Skin epidermis (tissue), 12 donors: ENCODE measurements around the gene TNPO3.
A peak's percentile ranks its signal among the peaks of the same experiment; 100 is the strongest.

ENCODE experiments used
- H3K27ac ChIP-seq, 21 experiments: fragments of 200-600 bp; sonication (generic) in 11 of 21; one replicate each; pipeline ENCODE4 v1.5.0; 2020; ENCODE audit warnings: mild to moderate bottlenecking in 3 of 21, inconsistent platforms in 2 of 21, moderate library complexity in 2 of 21
- H3K4me3 ChIP-seq, 7 experiments: fragments of 200-600 bp; sonication (generic) in 2 of 7; one replicate each; pipeline ENCODE4 v1.5.0; 2020; ENCODE audit warnings: inconsistent platforms in 2 of 7, mild to moderate bottlenecking in 2 of 7, moderate library complexity in 1 of 7

TNPO3 gene

DNA sequence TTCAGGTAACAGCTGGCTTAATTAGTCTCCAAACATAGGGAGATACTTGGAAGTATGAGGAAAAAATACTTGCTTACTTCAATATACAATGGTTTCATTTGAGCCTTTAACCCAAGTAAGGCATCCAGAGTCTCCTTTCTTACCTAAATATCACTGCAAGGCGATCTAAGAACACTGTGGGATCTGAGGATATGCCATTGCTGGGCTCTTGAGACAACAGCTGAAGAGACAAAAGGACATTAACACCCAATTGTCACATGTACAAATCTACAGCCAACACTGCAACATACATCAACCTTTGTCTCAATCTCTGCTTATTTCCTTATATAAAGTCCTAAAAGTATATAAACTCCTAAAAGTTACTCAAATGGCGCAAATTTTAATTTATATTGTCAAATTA, 72.8 kb downstream of the TNPO3 start:
- Histone ChIP-seq H3K27ac (no peak overlapping the region), H3K4me3 (no peak overlapping the region)

DNA sequence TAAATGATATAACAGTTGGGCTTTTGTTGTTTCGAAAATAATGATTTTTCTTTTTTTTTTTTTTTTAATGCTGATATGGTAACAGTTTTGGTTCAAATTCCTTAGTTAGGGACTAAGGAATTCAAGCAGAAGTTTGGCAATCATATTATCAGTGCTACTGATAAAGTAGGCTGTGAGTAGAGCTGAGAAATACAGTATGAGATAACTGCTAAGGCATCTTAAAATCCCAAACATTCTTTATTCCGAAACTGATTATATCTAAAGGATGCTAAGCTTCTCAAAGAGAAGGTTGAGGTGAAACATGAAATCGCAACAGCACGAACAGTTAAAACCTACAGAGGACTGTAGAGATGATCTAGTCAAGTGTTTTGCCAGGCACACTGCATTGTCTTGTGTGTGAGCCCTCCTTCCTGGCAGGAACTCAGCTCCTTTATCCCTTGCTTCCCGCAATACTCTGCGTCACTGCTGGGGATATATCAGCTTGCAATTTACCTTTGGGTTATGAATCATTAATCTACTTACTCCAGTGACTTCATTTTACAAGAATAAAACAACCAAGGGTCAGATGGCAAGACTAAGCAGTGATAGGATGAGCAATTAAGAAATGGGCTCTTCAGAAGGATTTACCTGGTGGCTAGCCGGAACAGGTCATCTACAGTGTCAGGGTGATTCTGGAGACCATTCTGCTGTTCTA, 80.5 kb downstream of the TNPO3 start:
- Histone ChIP-seq H3K4me3 (no peak overlapping the region), H3K27ac (no peak overlapping the region)

GRCh38 chr7:128968624-128969023, 86.3 kb downstream of the TNPO3 start:
- Histone ChIP-seq H3K27ac (no peak overlapping the region), H3K4me3 (no peak overlapping the region)

DNA sequence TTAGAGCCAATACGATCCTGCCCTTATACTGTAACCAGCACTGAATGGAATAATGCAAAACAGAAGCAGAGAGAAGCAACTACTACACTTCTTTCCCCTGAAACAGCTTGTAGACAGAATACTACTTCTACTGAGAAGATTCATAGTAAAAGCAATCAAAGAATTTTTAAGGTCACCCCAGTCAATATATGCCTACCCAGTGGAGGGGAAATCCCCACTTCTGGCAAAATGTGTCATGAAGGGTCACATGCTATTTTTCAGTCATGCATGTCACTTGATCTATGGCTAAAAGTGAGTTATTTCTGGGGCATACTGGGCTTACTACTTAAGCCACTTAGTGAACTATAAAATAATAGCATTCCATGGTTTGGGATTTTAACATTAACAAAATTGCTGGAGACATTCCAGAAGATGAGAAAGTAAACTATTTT, 91.6 kb downstream of the TNPO3 start:
- H3K27ac ChIP-seq = peak overlapping the region in 18 of 21 experiments; percentile 3 to 78 (median 58)
- H3K4me3 ChIP-seq = no peak overlapping the region

DNA sequence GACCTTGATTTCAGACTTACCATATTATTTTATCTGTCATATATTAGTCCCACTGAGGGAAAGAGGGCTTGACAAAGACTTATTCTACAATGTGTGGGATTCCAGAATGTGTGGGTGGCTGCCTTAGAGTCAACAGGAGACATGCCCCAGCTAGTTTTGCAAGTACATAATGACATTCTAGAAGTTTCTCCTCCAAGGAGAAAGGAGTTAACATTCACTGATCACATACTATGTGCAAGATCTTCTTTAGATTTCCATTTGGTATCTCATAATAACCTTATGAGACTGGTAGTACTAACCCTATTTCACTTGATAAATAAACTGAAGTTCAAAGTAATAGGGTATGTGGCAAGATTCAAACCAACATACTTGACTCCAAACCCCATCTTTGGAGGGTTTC, 92.0 kb downstream of the TNPO3 start:
- peak overlapping the region in 19 of 21 experiments; percentile 3 to 78 (median 59) for H3K27ac ChIP-seq
- H3K4me3 ChIP-seq = no peak overlapping the region

DNA sequence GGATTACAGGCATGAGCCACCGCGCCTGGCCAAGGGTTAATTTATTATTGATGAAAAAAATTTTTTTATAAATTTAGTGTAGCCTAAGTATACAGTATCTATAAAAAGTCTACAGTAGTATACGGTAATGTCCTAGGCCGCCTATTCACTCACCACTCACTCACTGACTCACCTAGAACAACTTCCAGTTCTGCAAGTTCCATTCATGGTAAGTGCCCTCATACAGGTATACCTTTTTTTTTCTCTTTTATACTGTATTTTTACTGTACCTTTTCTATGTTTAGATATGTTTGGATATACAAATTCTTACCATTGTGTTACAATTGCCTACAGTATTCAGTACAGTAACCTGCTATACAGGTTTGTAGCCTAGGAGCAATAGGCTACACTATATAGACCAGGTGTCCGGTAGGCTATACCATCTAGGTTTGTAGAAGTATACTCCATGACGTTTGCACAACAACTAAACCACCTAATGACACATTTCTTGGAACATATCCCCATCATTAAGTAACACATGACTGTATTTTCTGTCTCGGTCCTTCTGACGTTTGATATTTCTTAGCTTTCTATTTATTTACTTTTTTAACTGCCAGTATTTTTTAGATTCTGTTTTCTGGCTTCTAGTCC, 93.8 kb downstream of the TNPO3 start:
- Histone ChIP-seq H3K4me3 (no peak overlapping the region), H3K27ac (peak overlapping the region in 17 of 21 experiments; percentile 5 to 72 (median 56))

DNA sequence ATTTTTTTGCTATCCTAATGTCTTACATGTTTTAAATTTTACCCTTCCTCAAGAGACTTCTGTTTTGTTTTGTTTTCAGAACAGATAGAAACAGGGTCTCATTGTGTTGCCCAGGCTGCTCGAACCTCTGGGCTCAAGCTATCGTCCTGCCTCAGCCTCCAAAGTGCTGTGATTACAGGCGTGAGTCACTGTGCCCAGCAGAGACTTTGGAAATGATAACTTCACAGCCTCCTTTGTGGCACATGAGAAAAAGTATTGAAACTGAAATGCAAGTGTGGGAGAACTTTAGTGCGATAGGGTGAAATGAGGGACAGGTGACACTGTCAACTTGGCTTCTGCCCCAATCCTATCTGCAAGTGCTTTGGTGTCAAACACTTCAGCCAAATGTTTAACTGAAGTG, 95.6 kb downstream of the TNPO3 start:
- Histone ChIP-seq H3K27ac (peak overlapping the region in 2 of 21 experiments; percentile 56 to 61), H3K4me3 (no peak overlapping the region)

DNA sequence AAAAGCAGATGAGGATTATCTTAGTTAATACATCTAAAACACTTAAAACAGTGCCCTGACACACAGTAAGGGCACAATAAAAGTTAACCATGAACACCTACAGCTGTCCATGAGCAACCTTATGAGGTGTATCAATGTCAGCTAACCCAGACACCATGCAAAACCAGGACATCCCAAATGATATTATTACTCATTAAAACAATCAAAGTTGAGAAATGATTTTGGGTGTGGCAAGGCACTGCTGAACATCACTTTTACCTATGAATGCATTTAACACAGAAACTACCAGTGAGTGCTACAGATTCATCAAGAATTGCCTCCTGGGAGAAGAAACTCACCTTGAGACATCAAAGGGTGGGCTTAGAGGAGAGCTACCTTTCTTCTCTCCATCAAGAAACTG, 98.9 kb downstream of the TNPO3 start:
- Histone ChIP-seq H3K4me3 (no peak overlapping the region), H3K27ac (peak overlapping the region in 3 of 21 experiments; percentile 16 to 61 (median 17))

GRCh38 chr7:128954830-128955802, 99.8 kb downstream of the TNPO3 start:
- Histone ChIP-seq H3K4me3 (no peak overlapping the region), H3K27ac (peak overlapping the region in 6 of 21 experiments; percentile 5 to 61 (median 22))

DNA sequence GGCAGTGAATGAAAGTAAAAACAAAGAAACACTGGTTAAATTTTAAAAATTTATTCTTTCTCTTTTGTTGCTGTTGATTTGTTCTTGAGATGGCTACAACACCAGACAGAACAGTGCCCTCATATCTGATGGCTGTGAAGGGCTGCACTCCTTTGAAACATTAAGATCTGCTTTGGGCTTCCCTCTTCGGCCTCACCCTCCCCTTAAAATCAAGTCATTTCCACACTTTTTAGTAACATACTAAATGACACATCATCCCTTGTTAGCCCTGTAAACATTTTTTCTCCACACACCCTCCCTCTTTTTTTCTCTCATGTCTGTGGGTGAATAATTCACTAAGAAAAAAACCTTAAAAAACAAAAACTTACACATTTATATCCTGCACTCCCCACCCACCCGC, 100.8 kb downstream of the TNPO3 start:
- no peak overlapping the region for H3K4me3 ChIP-seq
- H3K27ac ChIP-seq = no peak overlapping the region

- no peak overlapping the region for H3K27ac ChIP-seq
- no peak overlapping the region for H3K4me3 ChIP-seq
Measured at GRCh38 chr7:128951296-128951695, 103.6 kb downstream of the TNPO3 start.

DNA sequence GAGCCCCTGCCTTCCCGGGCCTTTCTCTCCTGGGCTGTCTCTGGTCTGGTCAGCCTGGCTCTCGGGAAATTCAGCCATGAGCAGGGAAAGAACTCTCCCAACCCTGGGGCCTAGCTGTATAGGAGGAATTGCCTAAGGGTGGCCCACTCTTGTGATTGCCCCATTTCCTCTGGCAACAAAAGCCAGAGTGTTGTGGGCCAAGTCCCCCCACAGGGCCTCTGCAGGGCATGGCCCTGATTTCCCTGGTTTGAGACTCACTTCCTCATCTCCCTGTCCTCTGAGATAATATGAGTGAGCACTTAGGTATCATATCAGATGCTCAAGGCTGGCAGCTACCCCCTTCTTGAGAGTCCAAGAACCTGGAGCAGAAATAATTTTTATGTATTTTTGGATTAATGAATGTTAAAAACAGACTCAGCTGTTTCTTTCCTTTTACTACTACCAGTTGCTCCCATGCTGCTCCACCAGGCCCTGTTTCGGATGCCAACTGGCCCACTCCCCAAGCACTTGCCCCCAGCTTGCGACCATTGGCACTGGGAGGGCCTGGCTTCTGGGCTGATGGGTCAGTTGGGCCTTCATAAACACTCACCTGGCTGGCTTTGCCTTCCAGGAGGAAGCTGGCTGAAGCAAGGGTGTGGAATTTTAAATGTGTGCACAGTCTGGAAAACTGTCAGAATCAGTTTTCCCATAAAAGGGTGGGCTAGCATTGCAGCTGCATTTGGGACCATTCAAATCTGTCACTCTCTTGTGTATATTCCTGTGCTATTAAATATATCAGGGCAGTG, 105.7 kb downstream of the TNPO3 start:
- H3K27ac ChIP-seq = peak overlapping the region in 1 of 21 experiments; percentile 21
- no peak overlapping the region for H3K4me3 ChIP-seq

- Histone ChIP-seq H3K4me3 (no peak overlapping the region), H3K27ac (peak overlapping the region in 1 of 21 experiments; percentile 21)
Measured at GRCh38 chr7:128948312-128948973, 106.5 kb downstream of the TNPO3 start.

DNA sequence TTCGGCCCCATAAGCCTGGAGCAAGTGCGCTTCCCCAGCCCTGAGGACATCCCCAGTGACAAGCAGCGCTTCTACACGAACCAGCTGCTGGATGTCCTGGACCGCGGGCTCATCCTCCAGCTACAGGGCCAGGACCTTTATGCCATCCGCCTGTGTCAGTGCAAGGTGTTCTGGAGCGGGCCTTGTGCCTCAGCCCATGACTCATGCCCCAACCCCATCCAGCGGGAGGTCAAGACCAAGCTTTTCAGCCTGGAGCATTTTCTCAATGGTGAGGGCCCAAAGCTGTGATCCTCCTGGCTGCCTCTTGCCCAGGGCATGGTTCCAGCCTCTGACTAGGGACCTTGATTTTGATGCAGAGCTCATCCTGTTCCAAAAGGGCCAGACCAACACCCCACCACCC, 107.1 kb downstream of the TNPO3 start:
- no peak overlapping the region for H3K4me3 ChIP-seq
- no peak overlapping the region for H3K27ac ChIP-seq

- H3K4me3 ChIP-seq = no peak overlapping the region
Measured at GRCh38 chr7:128946936-128947830, 107.7 kb downstream of the TNPO3 start.

GRCh38 chr7:128945668-128946366, 109.1 kb downstream of the TNPO3 start:
- H3K4me3 ChIP-seq = no peak overlapping the region
- no peak overlapping the region for H3K27ac ChIP-seq

More at GRCh38 chr7:128946936-128947830, 107.7 kb downstream of the TNPO3 start:
- no peak overlapping the region for H3K27ac ChIP-seq

DNA sequence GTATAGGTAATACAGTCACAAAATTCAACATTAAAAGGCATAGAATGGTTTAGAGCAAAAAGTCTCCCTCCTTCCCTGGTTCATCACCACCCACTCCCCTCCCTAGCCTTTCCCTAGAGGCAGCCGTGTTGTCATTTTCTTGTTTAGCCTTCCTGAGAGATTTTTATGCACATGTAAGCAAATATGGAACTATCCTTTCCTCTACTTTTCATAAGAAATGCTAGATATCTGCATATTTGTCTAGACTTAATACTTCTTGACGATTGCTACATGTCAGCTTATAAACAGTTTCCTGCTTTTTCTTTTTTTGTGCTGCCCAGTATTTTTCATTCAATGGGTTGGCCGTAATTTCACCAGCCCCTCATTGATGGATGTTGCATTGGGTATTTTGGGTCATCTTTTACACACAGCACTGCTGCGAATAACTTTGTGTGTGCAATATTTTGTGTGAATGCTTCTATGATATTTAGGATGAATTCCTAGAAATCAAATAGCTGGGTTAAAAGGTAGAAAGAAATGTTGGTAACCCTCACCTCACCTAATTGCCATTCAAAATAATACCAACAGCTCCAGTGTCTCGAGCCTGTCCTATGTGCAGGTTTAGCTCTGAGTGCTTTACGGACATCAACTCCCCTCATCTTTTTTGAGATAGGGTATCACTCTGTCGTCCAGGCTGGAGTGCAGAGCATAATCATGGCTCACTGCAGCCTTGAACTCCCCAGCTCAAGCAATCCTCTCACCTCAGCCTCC, 110.2 kb downstream of the TNPO3 start:
- Histone ChIP-seq H3K4me3 (no peak overlapping the region), H3K27ac (no peak overlapping the region)
